NT2/D1 (cell line): ENCODE measurements around the gene ZNF100.
"Not testable (repeated sequence)": the region's sequence is repeated elsewhere in the genome, so short reads cannot be mapped to it uniquely, and the experiment has no call there.

Experiments
- DNase-seq: peaks from one replicate; pipeline ENCODE4 v3.0.0-alpha.2; 2011; ENCODE audit warnings: low read depth, low spot score
- H3K27me3 ChIP-seq: 2 replicates; pipeline ENCODE4 v1.6.0; 2011; ENCODE audit warnings: mild to moderate bottlenecking; ENCODE audit not compliant: insufficient read length, insufficient read depth
- H3K36me3 ChIP-seq: 2 replicates; pipeline ENCODE4 v1.6.1; 2011; ENCODE audit warnings: mild to moderate bottlenecking, low read length, mixed read lengths; ENCODE audit not compliant: insufficient read depth, insufficient read length
- H3K4me1 ChIP-seq: 2 replicates; pipeline ENCODE4 v1.5.1; 2011; ENCODE audit not compliant: insufficient read depth, insufficient read length
- H3K4me3 ChIP-seq: 2 replicates; pipeline ENCODE4 v1.5.1; 2011; ENCODE audit warnings: low read depth; ENCODE audit not compliant: insufficient read length
- H3K9ac ChIP-seq: 2 replicates; pipeline ENCODE4 v1.6.0; 2011; ENCODE audit warnings: low read depth; ENCODE audit not compliant: insufficient read length
- H3K9me3 ChIP-seq: 2 replicates; pipeline ENCODE4 v1.5.1; 2011; ENCODE audit warnings: mild to moderate bottlenecking, low read length; ENCODE audit not compliant: insufficient read depth
- SUZ12 ChIP-seq: IDR thresholded peaks from 2 replicates; pipeline ENCODE4 v1.6.1; 2011; ENCODE audit not compliant: insufficient read length, insufficient read depth; ENCODE audit errors: extremely low read depth
- YY1 ChIP-seq: IDR thresholded peaks from 2 replicates; pipeline ENCODE4 v1.6.1; 2011; ENCODE audit not compliant: insufficient read length, insufficient read depth
- ZNF274 ChIP-seq: IDR thresholded peaks from 2 replicates; pipeline ENCODE4 v1.6.1; 2011; ENCODE audit warnings: mild to moderate bottlenecking, low read depth, low read length

ZNF100 gene

GRCh38 chr19:21767065-21767800 is at the start of gene ZNF100:
Gene ZNF100 (minus strand): TSS chr19:21767579. CDS start chr19:21767429, 150 bp downstream.
- TF ChIP-seq YY1: peak; percentile 60
- TF ChIP-seq ZNF274: no peak
- no peaks in the 10 kb centered on the region for H3K27me3 ChIP-seq
- H3K4me3 ChIP-seq: peak within 1 kb of the TSS; percentile 100
- peaks cover 35% of the 10 kb centered on the region for H3K36me3 ChIP-seq
- peak; percentile 94 for DNase-seq
- peak within 1 kb of the TSS; percentile 98 for H3K9ac ChIP-seq
- H3K9me3 ChIP-seq: no peaks in the 10 kb centered on the region
- H3K4me1 ChIP-seq: no peaks in the 10 kb centered on the region

GRCh38 chr19:21812448-21812847 is 45.1 kb upstream of the ZNF100 start:
- no peak for DNase-seq
- Histone ChIP-seq H3K9ac (no peak overlapping the region), H3K9me3 (peaks cover 95% of the 10 kb centered on the region), H3K4me3 (no peak overlapping the region), H3K36me3 (peaks cover 99% of the 10 kb centered on the region), H3K27me3 (no peaks in the 10 kb centered on the region), H3K4me1 (no peaks in the 10 kb centered on the region)
- TF ChIP-seq YY1 (no peak), SUZ12 (no peak), ZNF274 (no peak)

- Histone ChIP-seq H3K9me3 (peaks cover 91% of the 10 kb centered on the region), H3K36me3 (peaks cover 75% of the 10 kb centered on the region)
- DNase-seq: not testable (repeated sequence)
These were observed 41.1 kb upstream of the ZNF100 start for GRCh38 chr19:21808400-21809000.

GRCh38 chr19:21789466-21790085 is 22.2 kb upstream of the ZNF100 start:
- no peak overlapping the region for H3K4me3 ChIP-seq
- DNase-seq: no peak
- peaks cover 3% of the 10 kb centered on the region; the same call in 1 of the 2 replicates for H3K9me3 ChIP-seq
- no peaks in the 10 kb centered on the region for H3K4me1 ChIP-seq
- H3K9ac ChIP-seq: no peak overlapping the region
- no peaks in the 10 kb centered on the region for H3K27me3 ChIP-seq
- TF ChIP-seq SUZ12 (no peak), ZNF274 (no peak), YY1 (no peak)
- no peaks in the 10 kb centered on the region for H3K36me3 ChIP-seq

More at GRCh38 chr19:21808400-21809000, 41.1 kb upstream of the ZNF100 start:
- H3K27me3 ChIP-seq, H3K4me3 ChIP-seq, H3K4me1 ChIP-seq, H3K9ac ChIP-seq: not testable (repeated sequence)
- TF ChIP-seq ZNF274: peak; percentile 69

- no peak overlapping the region for H3K9ac ChIP-seq
- peaks cover 3% of the 10 kb centered on the region; the same call in 1 of the 2 replicates for H3K9me3 ChIP-seq
- no peaks in the 10 kb centered on the region for H3K4me1 ChIP-seq
- H3K36me3 ChIP-seq: no peaks in the 10 kb centered on the region
- TF ChIP-seq SUZ12: no peak
- no peak for TF ChIP-seq ZNF274
- TF ChIP-seq YY1: no peak
- no peak overlapping the region for H3K4me3 ChIP-seq
- no peaks in the 10 kb centered on the region for H3K27me3 ChIP-seq
- DNase-seq: no peak
These were observed 19.6 kb upstream of the ZNF100 start for GRCh38 chr19:21786936-21787335.

- not testable (repeated sequence) for H3K27me3 ChIP-seq, H3K4me3 ChIP-seq, DNase-seq, H3K4me1 ChIP-seq, H3K9ac ChIP-seq, H3K9me3 ChIP-seq, H3K36me3 ChIP-seq
These were observed 8.4 kb upstream of the ZNF100 start for GRCh38 chr19:21775792-21776191.

GRCh38 chr19:21766705-21767064 is 694 bp downstream of the ZNF100 start:
- H3K9me3 ChIP-seq, DNase-seq, H3K4me1 ChIP-seq, H3K27me3 ChIP-seq: not testable (repeated sequence)
- Histone ChIP-seq H3K9ac (peak overlapping the region; percentile 98), H3K4me3 (peak overlapping the region; percentile 100), H3K36me3 (peaks cover 40% of the 10 kb centered on the region)

GRCh38 chr19:21765151-21765550 is 2.2 kb downstream of the ZNF100 start:
- peaks cover 51% of the 10 kb centered on the region for H3K36me3 ChIP-seq
- TF ChIP-seq YY1: no peak
- TF ChIP-seq ZNF274: no peak
- TF ChIP-seq SUZ12: no peak
- no peak overlapping the region for H3K9ac ChIP-seq
- H3K9me3 ChIP-seq: no peaks in the 10 kb centered on the region
- H3K4me1 ChIP-seq: no peaks in the 10 kb centered on the region
- H3K27me3 ChIP-seq: no peaks in the 10 kb centered on the region
- H3K4me3 ChIP-seq: no peak overlapping the region
- DNase-seq: no peak

- peaks cover 85% of the 10 kb centered on the region for H3K36me3 ChIP-seq
- not testable (repeated sequence) for H3K4me1 ChIP-seq, H3K9ac ChIP-seq, H3K9me3 ChIP-seq, DNase-seq, H3K27me3 ChIP-seq, H3K4me3 ChIP-seq
These were observed 5.8 kb downstream of the ZNF100 start for GRCh38 chr19:21761547-21761946.
